Measurements from ENCODE around the gene CDH12.

DNA sequence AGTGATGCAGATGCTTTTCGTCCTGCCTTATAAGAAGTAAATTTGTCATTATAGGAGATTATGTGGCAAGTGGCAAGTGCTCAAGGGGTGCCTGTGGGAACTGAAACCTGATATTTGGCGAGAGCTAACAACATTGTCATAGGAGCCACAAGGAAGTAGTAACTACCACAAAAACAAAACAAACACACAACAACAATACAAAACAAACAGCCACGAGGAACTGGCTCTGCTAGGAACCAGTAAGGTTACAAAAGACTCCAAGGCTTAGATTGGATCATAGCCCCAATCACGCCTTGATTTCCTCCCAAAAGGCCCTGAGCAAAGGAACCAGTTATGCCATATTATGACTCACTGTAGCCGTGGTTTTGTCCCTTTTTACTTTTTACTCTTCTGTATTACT lies 1045.2 kb downstream of the CDH12 start:
- TF ChIP-seq GATA2 (IDR thresholded peaks at IDR 0.05; ENCODE audit: low read depth, low read length), result no peak
- no peak for TF ChIP-seq GATA3 (IDR thresholded peaks at IDR 0.05; ENCODE audit: low read depth, low read length)

Data from SH-SY5Y (cell line).